WTC11 (cell line): ENCODE results near the gene AGPS.
"Not testable (repeated sequence)": the region's sequence is repeated elsewhere in the genome, so short reads cannot be mapped to it uniquely, and the experiment has no call there.

Experiments
- ESRRA ChIP-seq: sonication (generic); formaldehyde crosslinking; IDR thresholded peaks from 2 replicates; pipeline ENCODE4 v1.8.1; 2022; ENCODE audit warnings: mild to moderate bottlenecking, missing genetic modification reagents, borderline replicate concordance
- IRF2 ChIP-seq: sonication (generic); formaldehyde crosslinking; IDR thresholded peaks from 2 replicates; pipeline ENCODE4 v1.8.0; 2022; ENCODE audit warnings: low read depth, missing genetic modification reagents, borderline replicate concordance
- NFYB ChIP-seq: sonication (generic); formaldehyde crosslinking; conservative IDR thresholded peaks from 2 replicates; pipeline ENCODE4 v1.8.0; 2022; ENCODE audit warnings: low read depth, missing genetic modification reagents
- NR2C2 ChIP-seq: sonication (generic); formaldehyde crosslinking; IDR thresholded peaks from 2 replicates; pipeline ENCODE4 v1.8.0; 2022; ENCODE audit warnings: mild to moderate bottlenecking, missing genetic modification reagents
- ZBTB21 ChIP-seq: sonication (generic); formaldehyde crosslinking; IDR thresholded peaks from 2 replicates; pipeline ENCODE4 v1.8.1; 2023; ENCODE audit warnings: mild to moderate bottlenecking, missing genetic modification reagents, borderline replicate concordance
- ZNF138 ChIP-seq: sonication (generic); formaldehyde crosslinking; conservative IDR thresholded peaks from 2 replicates; pipeline ENCODE4 v1.8.1; 2022; ENCODE audit warnings: mild to moderate bottlenecking, moderate library complexity, missing genetic modification reagents
- ZNF232 ChIP-seq: sonication (generic); formaldehyde crosslinking; IDR thresholded peaks from 2 replicates; pipeline ENCODE4 v1.8.0; 2022; ENCODE audit warnings: mild to moderate bottlenecking, missing genetic modification reagents
- ZNF317 ChIP-seq: sonication (generic); formaldehyde crosslinking; IDR thresholded peaks from 2 replicates; pipeline ENCODE4 v1.8.1; 2023; ENCODE audit warnings: low read depth, mild to moderate bottlenecking, moderate library complexity, missing genetic modification reagents, borderline replicate concordance
- TF ChIP-seq, protein P1 (sequence below): fragments of 200-600 bp; IDR thresholded peaks from 2 replicates; pipeline ENCODE4 v1.8.0; 2022; ENCODE audit warnings: antibody characterized with exemption
- TF ChIP-seq, protein P2 (sequence below): sonication (generic); formaldehyde crosslinking; IDR thresholded peaks from 2 replicates; pipeline ENCODE4 v1.8.1; 2022; ENCODE audit warnings: low read depth, mild to moderate bottlenecking, moderate library complexity, missing genetic modification reagents, borderline replicate concordance
- TF ChIP-seq, protein P3 (sequence below): fragments of 250-450 bp; sonication (Bioruptor Pico); IDR thresholded peaks from 2 replicates; pipeline ENCODE4 v1.9.0; 2021; ENCODE audit warnings: mild to moderate bottlenecking
- TF ChIP-seq, protein P4 (sequence below): sonication (generic); formaldehyde crosslinking; conservative IDR thresholded peaks from 2 replicates; pipeline ENCODE4 v1.8.1; 2022; ENCODE audit warnings: mild to moderate bottlenecking, missing genetic modification reagents
- TF ChIP-seq, protein P5 (sequence below): fragments of 250-450 bp; sonication (Bioruptor Pico); IDR thresholded peaks from 2 replicates; pipeline ENCODE4 v1.9.0; 2021; ENCODE audit warnings: mild to moderate bottlenecking, borderline replicate concordance

DNA sequence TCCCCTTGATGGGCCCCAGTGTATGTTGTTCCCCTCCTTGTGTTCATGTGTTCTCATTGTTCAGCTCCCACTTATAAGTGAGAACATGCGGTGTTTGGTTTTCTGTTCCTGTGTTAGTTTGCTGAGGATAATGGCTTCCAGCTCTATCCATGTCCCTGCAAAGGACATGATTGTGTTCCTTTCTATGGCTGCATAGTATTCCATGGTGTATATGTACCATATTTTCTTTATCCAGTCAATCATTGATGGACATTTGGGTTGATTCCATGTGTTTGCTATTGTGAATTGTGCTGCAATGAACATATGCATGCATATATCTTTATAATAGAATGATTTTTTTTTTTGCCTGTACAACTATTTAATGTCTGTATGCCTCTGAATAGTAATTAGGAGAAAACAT lies 31.5 kb downstream of the AGPS start:
- TF ChIP-seq NFYB (CRISPR knock-in tag); ZNF138 (CRISPR knock-in tag); ZNF232; NR2C2 (CRISPR knock-in tag); IRF2 (CRISPR knock-in tag); ESRRA; ZNF317 (CRISPR knock-in tag); ZBTB21 (CRISPR knock-in tag): not testable (repeated sequence)
- TF ChIP-seq, protein P1, sequence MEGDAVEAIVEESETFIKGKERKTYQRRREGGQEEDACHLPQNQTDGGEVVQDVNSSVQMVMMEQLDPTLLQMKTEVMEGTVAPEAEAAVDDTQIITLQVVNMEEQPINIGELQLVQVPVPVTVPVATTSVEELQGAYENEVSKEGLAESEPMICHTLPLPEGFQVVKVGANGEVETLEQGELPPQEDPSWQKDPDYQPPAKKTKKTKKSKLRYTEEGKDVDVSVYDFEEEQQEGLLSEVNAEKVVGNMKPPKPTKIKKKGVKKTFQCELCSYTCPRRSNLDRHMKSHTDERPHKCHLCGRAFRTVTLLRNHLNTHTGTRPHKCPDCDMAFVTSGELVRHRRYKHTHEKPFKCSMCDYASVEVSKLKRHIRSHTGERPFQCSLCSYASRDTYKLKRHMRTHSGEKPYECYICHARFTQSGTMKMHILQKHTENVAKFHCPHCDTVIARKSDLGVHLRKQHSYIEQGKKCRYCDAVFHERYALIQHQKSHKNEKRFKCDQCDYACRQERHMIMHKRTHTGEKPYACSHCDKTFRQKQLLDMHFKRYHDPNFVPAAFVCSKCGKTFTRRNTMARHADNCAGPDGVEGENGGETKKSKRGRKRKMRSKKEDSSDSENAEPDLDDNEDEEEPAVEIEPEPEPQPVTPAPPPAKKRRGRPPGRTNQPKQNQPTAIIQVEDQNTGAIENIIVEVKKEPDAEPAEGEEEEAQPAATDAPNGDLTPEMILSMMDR = not testable (repeated sequence)
- TF ChIP-seq, protein P2, sequence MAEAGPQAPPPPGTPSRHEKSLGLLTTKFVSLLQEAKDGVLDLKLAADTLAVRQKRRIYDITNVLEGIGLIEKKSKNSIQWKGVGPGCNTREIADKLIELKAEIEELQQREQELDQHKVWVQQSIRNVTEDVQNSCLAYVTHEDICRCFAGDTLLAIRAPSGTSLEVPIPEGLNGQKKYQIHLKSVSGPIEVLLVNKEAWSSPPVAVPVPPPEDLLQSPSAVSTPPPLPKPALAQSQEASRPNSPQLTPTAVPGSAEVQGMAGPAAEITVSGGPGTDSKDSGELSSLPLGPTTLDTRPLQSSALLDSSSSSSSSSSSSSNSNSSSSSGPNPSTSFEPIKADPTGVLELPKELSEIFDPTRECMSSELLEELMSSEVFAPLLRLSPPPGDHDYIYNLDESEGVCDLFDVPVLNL = not testable (repeated sequence)
- TF ChIP-seq, protein P3, sequence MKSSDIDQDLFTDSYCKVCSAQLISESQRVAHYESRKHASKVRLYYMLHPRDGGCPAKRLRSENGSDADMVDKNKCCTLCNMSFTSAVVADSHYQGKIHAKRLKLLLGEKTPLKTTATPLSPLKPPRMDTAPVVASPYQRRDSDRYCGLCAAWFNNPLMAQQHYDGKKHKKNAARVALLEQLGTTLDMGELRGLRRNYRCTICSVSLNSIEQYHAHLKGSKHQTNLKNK = not testable (repeated sequence)
- TF ChIP-seq, protein P4, sequence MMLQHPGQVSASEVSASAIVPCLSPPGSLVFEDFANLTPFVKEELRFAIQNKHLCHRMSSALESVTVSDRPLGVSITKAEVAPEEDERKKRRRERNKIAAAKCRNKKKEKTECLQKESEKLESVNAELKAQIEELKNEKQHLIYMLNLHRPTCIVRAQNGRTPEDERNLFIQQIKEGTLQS = not testable (repeated sequence)
- TF ChIP-seq, protein P5, sequence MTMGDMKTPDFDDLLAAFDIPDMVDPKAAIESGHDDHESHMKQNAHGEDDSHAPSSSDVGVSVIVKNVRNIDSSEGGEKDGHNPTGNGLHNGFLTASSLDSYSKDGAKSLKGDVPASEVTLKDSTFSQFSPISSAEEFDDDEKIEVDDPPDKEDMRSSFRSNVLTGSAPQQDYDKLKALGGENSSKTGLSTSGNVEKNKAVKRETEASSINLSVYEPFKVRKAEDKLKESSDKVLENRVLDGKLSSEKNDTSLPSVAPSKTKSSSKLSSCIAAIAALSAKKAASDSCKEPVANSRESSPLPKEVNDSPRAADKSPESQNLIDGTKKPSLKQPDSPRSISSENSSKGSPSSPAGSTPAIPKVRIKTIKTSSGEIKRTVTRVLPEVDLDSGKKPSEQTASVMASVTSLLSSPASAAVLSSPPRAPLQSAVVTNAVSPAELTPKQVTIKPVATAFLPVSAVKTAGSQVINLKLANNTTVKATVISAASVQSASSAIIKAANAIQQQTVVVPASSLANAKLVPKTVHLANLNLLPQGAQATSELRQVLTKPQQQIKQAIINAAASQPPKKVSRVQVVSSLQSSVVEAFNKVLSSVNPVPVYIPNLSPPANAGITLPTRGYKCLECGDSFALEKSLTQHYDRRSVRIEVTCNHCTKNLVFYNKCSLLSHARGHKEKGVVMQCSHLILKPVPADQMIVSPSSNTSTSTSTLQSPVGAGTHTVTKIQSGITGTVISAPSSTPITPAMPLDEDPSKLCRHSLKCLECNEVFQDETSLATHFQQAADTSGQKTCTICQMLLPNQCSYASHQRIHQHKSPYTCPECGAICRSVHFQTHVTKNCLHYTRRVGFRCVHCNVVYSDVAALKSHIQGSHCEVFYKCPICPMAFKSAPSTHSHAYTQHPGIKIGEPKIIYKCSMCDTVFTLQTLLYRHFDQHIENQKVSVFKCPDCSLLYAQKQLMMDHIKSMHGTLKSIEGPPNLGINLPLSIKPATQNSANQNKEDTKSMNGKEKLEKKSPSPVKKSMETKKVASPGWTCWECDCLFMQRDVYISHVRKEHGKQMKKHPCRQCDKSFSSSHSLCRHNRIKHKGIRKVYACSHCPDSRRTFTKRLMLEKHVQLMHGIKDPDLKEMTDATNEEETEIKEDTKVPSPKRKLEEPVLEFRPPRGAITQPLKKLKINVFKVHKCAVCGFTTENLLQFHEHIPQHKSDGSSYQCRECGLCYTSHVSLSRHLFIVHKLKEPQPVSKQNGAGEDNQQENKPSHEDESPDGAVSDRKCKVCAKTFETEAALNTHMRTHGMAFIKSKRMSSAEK = not testable (repeated sequence)
